H9 (cell line): ENCODE data around the gene MAJIN. TPM values are rescaled to one million over a fixed set of nuclear protein-coding genes. Genes with fewer than 3 reads are reported as not detected.

Experiments used
- DNase-seq: peaks from one replicate; pipeline ENCODE4 v3.0.0-alpha.2; 2017
- H2AFZ ChIP-seq: one replicate; pipeline ENCODE4 v1.6.1; 2013; ENCODE audit warnings: mild to moderate bottlenecking, low read length, control low read depth, moderate library complexity
- H2AK5ac ChIP-seq: 2 replicates; pipeline ENCODE4 v1.6.1; 2013; ENCODE audit warnings: low read length, control low read depth, mixed read lengths; ENCODE audit not compliant: insufficient read length
- H2BK120ac ChIP-seq: one replicate; pipeline ENCODE4 v1.6.1; 2013; ENCODE audit warnings: low read depth, mild to moderate bottlenecking, low read length, control low read depth, inconsistent platforms; ENCODE audit not compliant: poor library complexity, severe bottlenecking
- H2BK12ac ChIP-seq: 2 replicates; pipeline ENCODE4 v1.6.1; 2013; ENCODE audit warnings: low read length, control low read depth, mixed read lengths, low read depth; ENCODE audit not compliant: insufficient read length
- H2BK15ac ChIP-seq: 2 replicates; pipeline ENCODE4 v1.6.1; 2013; ENCODE audit warnings: low read depth, low read length, control low read depth
- H2BK20ac ChIP-seq: one replicate; pipeline ENCODE4 v1.6.1; 2013; ENCODE audit warnings: low read depth, mild to moderate bottlenecking, low read length, control low read depth, inconsistent platforms; ENCODE audit not compliant: poor library complexity, severe bottlenecking
- H2BK5ac ChIP-seq: 2 replicates; pipeline ENCODE4 v1.6.1; 2013; ENCODE audit warnings: low read length, control low read depth, mixed read lengths; ENCODE audit not compliant: insufficient read length
- H3K14ac ChIP-seq: 2 replicates; pipeline ENCODE4 v1.6.1; 2013; ENCODE audit warnings: low read length, control low read depth; ENCODE audit not compliant: insufficient read depth
- H3K18ac ChIP-seq: 2 replicates; pipeline ENCODE4 v1.6.1; 2013; ENCODE audit warnings: low read depth, mild to moderate bottlenecking, mixed read lengths, low read length, control low read depth; ENCODE audit not compliant: insufficient read length
- H3K23ac ChIP-seq: 2 replicates; pipeline ENCODE4 v1.6.1; 2013; ENCODE audit warnings: low read length, control low read depth, mixed read lengths, low read depth; ENCODE audit not compliant: insufficient read length
- H3K23me2 ChIP-seq: 2 replicates; pipeline ENCODE4 v1.6.1; 2013; ENCODE audit warnings: low read depth, mild to moderate bottlenecking, mixed read lengths, low read length, control low read depth; ENCODE audit not compliant: insufficient read length, poor library complexity, severe bottlenecking
- H3K27ac ChIP-seq: 2 replicates; pipeline ENCODE4 v1.5.1; 2013; ENCODE audit warnings: low read length, control low read depth, mixed read lengths, low read depth; ENCODE audit not compliant: insufficient read length
- H3K27me3 ChIP-seq: 2 replicates; pipeline ENCODE4 v1.6.1; 2013; ENCODE audit warnings: low read length, control low read depth, inconsistent platforms; ENCODE audit not compliant: insufficient read depth
- H3K4ac ChIP-seq: 2 replicates; pipeline ENCODE4 v1.6.1; 2013; ENCODE audit warnings: low read depth, mild to moderate bottlenecking, control low read depth, inconsistent platforms, low read length, moderate library complexity
- H3K4me1 ChIP-seq: 2 replicates; pipeline ENCODE4 v1.6.1; 2013; ENCODE audit warnings: low read length, control low read depth, inconsistent platforms; ENCODE audit not compliant: insufficient read depth
- H3K4me2 ChIP-seq: 2 replicates; pipeline ENCODE4 v1.6.1; 2013; ENCODE audit warnings: low read length, control low read depth, mixed read lengths; ENCODE audit not compliant: insufficient read length, insufficient read depth
- H3K56ac ChIP-seq: 2 replicates; pipeline ENCODE4 v1.6.1; 2013; ENCODE audit warnings: low read depth, mild to moderate bottlenecking, mixed read lengths, low read length, control low read depth; ENCODE audit not compliant: insufficient read length
- H3K79me1 ChIP-seq: 2 replicates; pipeline ENCODE4 v1.6.1; 2013; ENCODE audit warnings: low read depth, mild to moderate bottlenecking, moderate library complexity, low read length, control low read depth, inconsistent platforms; ENCODE audit not compliant: insufficient read depth, poor library complexity, severe bottlenecking
- H3K79me2 ChIP-seq: 2 replicates; pipeline ENCODE4 v1.6.1; 2013; ENCODE audit warnings: low read length, control low read depth, inconsistent platforms; ENCODE audit not compliant: insufficient read depth
- H3K9ac ChIP-seq: 2 replicates; pipeline ENCODE4 v1.6.1; 2013; ENCODE audit warnings: low read length, control low read depth, mixed read lengths; ENCODE audit not compliant: insufficient read length; ENCODE audit errors: extremely low read depth
- H3K9me3 ChIP-seq: one replicate; pipeline ENCODE4 v1.6.1; 2013; ENCODE audit warnings: low read depth, low read length, inconsistent platforms; ENCODE audit not compliant: control insufficient read depth
- H3T11ph ChIP-seq: one replicate; pipeline ENCODE4 v1.6.1; 2013; ENCODE audit warnings: mild to moderate bottlenecking, low read length, control low read depth, inconsistent platforms
- H4K20me1 ChIP-seq: one replicate; pipeline ENCODE4 v1.6.1; 2013; ENCODE audit not compliant: control insufficient read depth, insufficient read length, insufficient read depth
- H4K5ac ChIP-seq: 2 replicates; pipeline ENCODE4 v1.6.1; 2013; ENCODE audit warnings: low read depth, mild to moderate bottlenecking, mixed read lengths, low read length, control low read depth; ENCODE audit not compliant: insufficient read length
- H4K8ac ChIP-seq: replicated peaks from 2 replicates; pipeline ENCODE4 v1.6.1; 2013; ENCODE audit warnings: low read length, control low read depth, mixed read lengths, low read depth; ENCODE audit not compliant: insufficient read length
- H4K91ac ChIP-seq: 2 replicates; pipeline ENCODE4 v1.6.1; 2013; ENCODE audit warnings: low read depth, mild to moderate bottlenecking, moderate library complexity, mixed read lengths, low read length, control low read depth; ENCODE audit not compliant: insufficient read length
- H3K27ac Mint-ChIP-seq, 3 experiments: 2 replicates in 2 of 3; 3 replicates in 1 of 3; pipeline ENCODE4 v1.8.0; 2020 to 2021; ENCODE audit warnings: mixed read lengths in 3 of 3, mild to moderate bottlenecking in 1 of 3, moderate library complexity in 1 of 3
- H3K27me3 Mint-ChIP-seq: 2 replicates; pipeline ENCODE4 v1.8.0; 2021; ENCODE audit warnings: low read depth, mild to moderate bottlenecking, moderate library complexity, mixed read lengths
- H3K36me3 Mint-ChIP-seq, 3 experiments: 2 replicates in 2 of 3; 3 replicates in 1 of 3; pipeline ENCODE4 v1.8.0; 2020 to 2021; ENCODE audit warnings: low read depth in 3 of 3, mixed read lengths in 3 of 3; ENCODE audit not compliant: insufficient read depth in 1 of 3
- H3K4me1 Mint-ChIP-seq, 2 experiments: 2 replicates each; pipeline ENCODE4 v1.8.0; 2020; ENCODE audit warnings: mixed read lengths in 2 of 2
- H3K4me3 Mint-ChIP-seq, 2 experiments: 2 replicates in 1 of 2; 3 replicates in 1 of 2; pipeline ENCODE4 v1.8.0; 2020 to 2021; ENCODE audit warnings: mild to moderate bottlenecking in 2 of 2, mixed read lengths in 2 of 2, moderate library complexity in 1 of 2
- H3K9me3 Mint-ChIP-seq, 2 experiments: 2 replicates in 1 of 2; 3 replicates in 1 of 2; pipeline ENCODE4 v1.8.0; 2020; ENCODE audit warnings: mild to moderate bottlenecking in 2 of 2, mixed read lengths in 2 of 2, moderate library complexity in 1 of 2
- WGBS: extraction: QIAGEN DNeasy Blood & Tissue Kit; methylation state at CpG from one replicate; pipeline ENCODE4 v1.1.7; 2013; ENCODE audit warnings: missing lambda C conversion rate, low lambda C conversion rate, mixed read lengths; ENCODE audit not compliant: insufficient read length; ENCODE audit errors: extremely low coverage; 5-methylcytosine and 5-hydroxymethylcytosine counted together
- total RNA-seq: library from RNA; stranded (reverse); gene quantifications from 2 replicates; pipeline ENCODE4 v1.2.1, GENCODE V29; 2021
- TF ChIP-seq, protein P1 (sequence below): fragments of 200-600 bp; sonication (generic); conservative IDR thresholded peaks from 3 replicates; pipeline ENCODE4 v1.8.0; 2021; ENCODE audit warnings: antibody characterized with exemption, mild to moderate bottlenecking

The MAJIN gene
- total RNA-seq, 1 experiment from 2014 or later, result not detected

DNA sequence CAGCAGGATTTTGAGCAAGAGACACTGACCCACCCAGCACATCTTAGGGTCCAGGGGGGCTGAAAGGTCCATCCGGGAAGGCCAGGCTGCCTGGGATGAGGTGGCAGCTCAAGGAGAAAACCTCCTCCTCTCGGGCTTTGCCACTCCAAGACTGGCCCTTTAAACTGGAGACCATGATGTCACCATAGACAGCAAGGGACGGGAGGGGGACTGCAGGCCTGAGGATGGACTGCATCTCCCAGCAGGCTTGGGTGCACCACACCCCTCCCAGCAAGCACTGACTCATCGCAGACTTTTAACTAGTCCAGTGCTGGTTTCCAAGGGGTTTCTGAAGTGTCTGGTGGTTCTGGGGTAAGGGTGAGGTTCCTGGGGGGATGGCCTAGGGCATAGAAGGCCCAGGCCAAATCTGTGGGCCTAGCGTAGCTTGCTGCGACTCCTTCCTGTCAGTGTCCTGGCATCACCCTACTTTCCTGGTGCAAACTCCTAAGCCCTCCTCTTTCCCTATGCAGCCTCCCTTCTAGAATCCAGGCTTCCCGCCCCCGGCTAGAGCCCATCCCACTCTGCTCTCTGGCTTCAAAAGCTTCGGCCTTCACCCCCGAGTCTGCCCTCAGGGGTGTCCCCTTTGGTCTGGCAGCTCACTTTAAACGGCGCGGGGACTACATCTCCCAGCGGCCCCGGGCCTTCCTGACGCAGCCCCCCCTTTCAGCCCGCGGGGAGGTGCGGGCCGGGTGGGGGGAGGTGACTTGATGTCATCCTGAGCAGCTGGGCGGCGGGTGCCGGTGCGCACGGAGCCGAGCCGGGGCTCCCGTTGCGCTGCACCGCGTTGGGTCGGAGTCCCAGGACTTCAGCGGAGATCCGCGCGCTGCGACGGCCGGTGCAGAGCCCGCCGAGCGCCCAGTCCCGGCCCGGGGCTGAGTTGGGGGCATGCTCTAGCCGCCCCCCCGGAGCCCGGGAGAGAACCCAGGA is 47.7 kb downstream of the MAJIN start, which contains the start of gene PPP2R5B:
PPP2R5B (plus strand) TSS at position 746 of the 966 bp plus-strand sequence. CDS start 1,046 bp downstream, outside the sequence.
- Histone ChIP-seq H2BK12ac (no peak within 1 kb of the TSS), H3K56ac (no peak within 1 kb of the TSS), H4K8ac (no peak within 1 kb of the TSS), H3K23ac (no peak within 1 kb of the TSS), H3T11ph (no peak within 1 kb of the TSS), H3K14ac (peak within 1 kb of the TSS; percentile 36; the same call in 1 of the 2 replicates), H3K9ac (peak within 1 kb of the TSS; percentile 16), H3K9me3 (no peaks in the 10 kb centered on the region), H2BK5ac (no peak within 1 kb of the TSS), H3K18ac (peak within 1 kb of the TSS; percentile 32), H2BK120ac (no peak within 1 kb of the TSS), H4K20me1 (no peaks in the 10 kb centered on the region), H3K4me1 (no peaks in the 10 kb centered on the region), H3K27ac (no peak within 1 kb of the TSS), H4K5ac (no peak within 1 kb of the TSS), H3K4me2 (peak within 1 kb of the TSS; percentile 61), H4K91ac (no peak within 1 kb of the TSS), H3K27me3 (no peaks in the 10 kb centered on the region), H2AFZ (peak within 1 kb of the TSS; percentile 22), H3K79me2 (no peaks in the 10 kb centered on the region), H3K79me1 (no peaks in the 10 kb centered on the region), H2AK5ac (no peak within 1 kb of the TSS), H2BK15ac (no peak within 1 kb of the TSS), H2BK20ac (no peak within 1 kb of the TSS), H3K23me2 (peaks cover 7% of the 10 kb centered on the region), H3K4ac (no peak within 1 kb of the TSS; the same call in 1 of the 2 replicates)
- TF ChIP-seq, protein P1, sequence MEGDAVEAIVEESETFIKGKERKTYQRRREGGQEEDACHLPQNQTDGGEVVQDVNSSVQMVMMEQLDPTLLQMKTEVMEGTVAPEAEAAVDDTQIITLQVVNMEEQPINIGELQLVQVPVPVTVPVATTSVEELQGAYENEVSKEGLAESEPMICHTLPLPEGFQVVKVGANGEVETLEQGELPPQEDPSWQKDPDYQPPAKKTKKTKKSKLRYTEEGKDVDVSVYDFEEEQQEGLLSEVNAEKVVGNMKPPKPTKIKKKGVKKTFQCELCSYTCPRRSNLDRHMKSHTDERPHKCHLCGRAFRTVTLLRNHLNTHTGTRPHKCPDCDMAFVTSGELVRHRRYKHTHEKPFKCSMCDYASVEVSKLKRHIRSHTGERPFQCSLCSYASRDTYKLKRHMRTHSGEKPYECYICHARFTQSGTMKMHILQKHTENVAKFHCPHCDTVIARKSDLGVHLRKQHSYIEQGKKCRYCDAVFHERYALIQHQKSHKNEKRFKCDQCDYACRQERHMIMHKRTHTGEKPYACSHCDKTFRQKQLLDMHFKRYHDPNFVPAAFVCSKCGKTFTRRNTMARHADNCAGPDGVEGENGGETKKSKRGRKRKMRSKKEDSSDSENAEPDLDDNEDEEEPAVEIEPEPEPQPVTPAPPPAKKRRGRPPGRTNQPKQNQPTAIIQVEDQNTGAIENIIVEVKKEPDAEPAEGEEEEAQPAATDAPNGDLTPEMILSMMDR, result no peak
- H3K4me3 Mint-ChIP-seq, result peak within 1 kb of the TSS; percentile 79 to 93
- peak; percentile 92 for DNase-seq
- no CpG with 5 or more reads among the region's 47 CpGs for WGBS
- H3K27ac Mint-ChIP-seq, result peak within 1 kb of the TSS; percentile 83 to 99 (median 95); a peak in 6 of 7 replicates
- H3K4me1 Mint-ChIP-seq, result peaks cover 8 to 16% of the 10 kb centered on the region in 2 experiments
- no peaks in the 10 kb centered on the region for H3K36me3 Mint-ChIP-seq
- H3K9me3 Mint-ChIP-seq, result no peaks in the 10 kb centered on the region
- peaks cover 7% of the 10 kb centered on the region for H3K27me3 Mint-ChIP-seq
